GM12892 (cell line): ENCODE data around the gene PLBD1.

ENCODE experiments used
- POLR2A ChIP-seq: IDR thresholded peaks from 2 replicates; pipeline ENCODE4 v1.6.1; 2011; ENCODE audit warnings: low read depth, low read length, control low read depth
- POLR2AphosphoS5 ChIP-seq: IDR thresholded peaks from 2 replicates; pipeline ENCODE4 v1.6.1; 2011; ENCODE audit warnings: low read depth, low read length, control low read depth

DNA sequence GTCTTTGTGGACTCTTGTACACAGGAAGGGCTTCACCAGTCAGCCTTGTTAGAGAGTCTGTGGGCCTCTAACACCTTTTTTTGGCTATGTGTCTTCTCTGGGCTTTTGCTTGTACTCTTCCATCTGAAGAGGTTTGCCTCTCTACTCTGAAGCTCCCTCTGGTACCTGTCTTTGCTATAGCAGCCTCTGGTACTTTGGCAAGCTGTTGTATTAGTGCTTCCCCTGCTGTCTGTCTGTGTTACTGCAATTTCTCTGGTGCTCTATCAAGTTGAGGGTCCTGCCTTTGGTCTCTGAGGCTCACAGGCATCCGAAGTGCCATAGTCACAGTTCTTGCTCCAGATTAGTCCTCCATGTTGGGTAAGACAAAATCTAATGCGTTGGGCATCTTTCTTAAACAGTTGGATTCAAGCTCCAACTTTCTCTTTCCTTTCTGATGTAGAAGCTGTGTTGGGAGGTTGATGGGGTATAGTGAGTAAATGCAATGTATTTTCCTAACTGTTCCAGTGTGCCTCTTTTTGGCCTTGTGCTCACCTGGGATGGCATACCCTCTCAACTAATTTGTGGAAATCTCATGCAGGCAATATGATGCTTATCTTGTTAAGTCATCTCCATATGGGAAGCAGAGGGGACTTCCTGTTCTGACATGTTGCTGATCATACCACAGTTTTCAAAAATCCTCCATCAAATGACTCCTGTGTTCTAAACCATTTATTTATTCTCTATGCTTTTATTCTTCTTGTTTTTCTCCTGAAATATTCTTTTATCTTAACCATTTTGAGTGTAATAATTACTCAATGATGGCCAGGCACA, 113.4 kb downstream of the PLBD1 start:
- TF ChIP-seq POLR2A (no peak), POLR2AphosphoS5 (no peak)
